AG08395 (cell line): ENCODE data around the gene ATM.
"Not testable (repeated sequence)": the region's sequence is repeated elsewhere in the genome, so short reads cannot be mapped to it uniquely, and the experiment has no call there.

Source experiments
- DNase-seq: peaks from one replicate; pipeline ENCODE4 v3.0.0; 2012; ENCODE audit warnings: mixed read lengths, low spot score

Gene ATM

DNA sequence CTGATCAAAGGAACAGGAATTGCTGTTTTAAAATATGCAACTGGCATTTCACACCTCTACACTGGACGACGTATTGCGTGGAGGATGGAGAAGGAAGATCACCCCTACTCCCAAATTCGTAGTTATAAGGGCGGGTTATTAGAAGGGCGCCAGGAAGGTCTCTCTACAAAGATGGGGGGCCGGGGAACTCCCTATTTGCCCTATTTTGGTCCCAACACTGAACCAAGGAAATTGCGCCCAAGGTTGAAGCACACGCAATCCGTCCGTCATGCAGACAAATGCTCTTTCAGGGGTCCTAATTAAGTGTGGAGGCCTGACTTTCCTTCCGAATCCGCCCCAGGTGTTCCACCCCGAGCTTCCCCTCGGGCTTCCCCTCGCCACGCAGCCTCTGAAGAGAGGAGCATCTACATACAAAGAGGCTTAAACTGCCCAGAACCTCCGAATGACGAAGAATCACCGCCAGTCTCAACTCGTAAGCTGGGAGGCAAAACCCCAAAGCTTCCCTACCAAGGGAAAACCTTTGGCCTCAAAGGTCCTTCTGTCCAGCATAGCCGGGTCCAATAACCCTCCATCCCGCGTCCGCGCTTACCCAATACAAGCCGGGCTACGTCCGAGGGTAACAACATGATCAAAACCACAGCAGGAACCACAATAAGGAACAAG is 825 bp upstream of the ATM start:
- DNase-seq: peak; percentile 7

- DNase-seq: no peak
Measured at GRCh38 chr11:108223348-108224149, 682 bp downstream of the ATM start.

GRCh38 chr11:108224366-108224765 is 1.5 kb downstream of the ATM start:
- DNase-seq: no peak

GRCh38 chr11:108224911-108225786 is 2.3 kb downstream of the ATM start:
- DNase-seq: no peak

DNA sequence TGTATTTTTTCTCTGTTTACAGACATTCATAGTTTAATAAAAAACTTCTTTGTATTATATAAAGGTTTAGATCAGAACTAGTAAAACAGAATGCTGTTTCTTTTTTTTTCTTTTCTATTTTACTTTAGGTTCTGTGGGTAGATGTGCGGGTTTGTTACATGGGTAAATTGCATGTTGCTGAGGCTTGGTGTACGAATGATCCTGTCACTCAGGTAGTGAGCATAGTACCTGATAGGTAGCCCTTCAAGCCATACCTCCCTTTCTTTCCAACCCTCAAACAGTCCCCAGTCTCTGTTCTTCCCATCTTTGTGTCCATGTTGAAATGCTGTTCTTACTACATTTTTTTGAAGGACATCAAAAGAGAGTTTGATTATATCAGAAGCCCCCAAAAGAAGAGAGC is 3.2 kb downstream of the ATM start:
- DNase-seq: no peak

DNA sequence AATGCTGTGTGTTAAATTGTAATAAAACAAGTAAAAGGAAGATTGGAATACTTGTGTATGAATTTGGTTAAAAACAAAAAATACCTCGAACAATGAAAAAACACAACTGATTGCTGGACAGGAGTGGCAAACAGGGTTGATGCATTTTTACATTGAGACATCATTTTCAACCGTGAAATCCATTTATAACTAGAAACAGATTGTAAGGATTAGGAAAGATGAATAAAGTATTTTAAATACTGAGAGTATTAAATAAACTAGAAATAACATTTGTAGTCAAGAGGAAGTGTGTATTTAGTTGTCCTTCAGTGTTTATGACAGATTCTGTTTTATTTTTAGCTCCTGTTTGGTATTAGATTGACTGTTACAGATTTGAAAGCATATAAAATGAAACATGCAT is 5.4 kb downstream of the ATM start:
- no peak for DNase-seq

- no peak for DNase-seq
Measured at GRCh38 chr11:108233277-108233945, 10.5 kb downstream of the ATM start.

- no peak for DNase-seq
Measured at GRCh38 chr11:108235192-108235591, 12.3 kb downstream of the ATM start.

DNA sequence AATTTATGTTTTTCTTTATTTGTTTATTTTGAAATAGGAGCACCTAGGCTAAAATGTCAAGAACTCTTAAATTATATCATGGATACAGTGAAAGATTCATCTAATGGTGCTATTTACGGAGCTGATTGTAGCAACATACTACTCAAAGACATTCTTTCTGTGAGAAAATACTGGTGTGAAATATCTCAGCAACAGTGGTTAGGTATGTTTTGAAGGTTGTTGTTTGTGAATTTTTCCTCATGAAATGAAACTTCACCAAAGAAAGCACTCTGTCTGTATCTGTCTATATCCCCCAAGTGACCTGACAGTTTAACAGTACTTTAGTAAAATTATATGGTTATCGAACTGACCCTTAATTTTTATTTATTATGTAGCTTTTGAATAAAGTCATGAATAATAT is 12.8 kb downstream of the ATM start:
- DNase-seq: no peak

GRCh38 chr11:108237058-108237481 is 14.2 kb downstream of the ATM start:
- no peak for DNase-seq

GRCh38 chr11:108239076-108239475 is 16.2 kb downstream of the ATM start:
- no peak for DNase-seq

DNA sequence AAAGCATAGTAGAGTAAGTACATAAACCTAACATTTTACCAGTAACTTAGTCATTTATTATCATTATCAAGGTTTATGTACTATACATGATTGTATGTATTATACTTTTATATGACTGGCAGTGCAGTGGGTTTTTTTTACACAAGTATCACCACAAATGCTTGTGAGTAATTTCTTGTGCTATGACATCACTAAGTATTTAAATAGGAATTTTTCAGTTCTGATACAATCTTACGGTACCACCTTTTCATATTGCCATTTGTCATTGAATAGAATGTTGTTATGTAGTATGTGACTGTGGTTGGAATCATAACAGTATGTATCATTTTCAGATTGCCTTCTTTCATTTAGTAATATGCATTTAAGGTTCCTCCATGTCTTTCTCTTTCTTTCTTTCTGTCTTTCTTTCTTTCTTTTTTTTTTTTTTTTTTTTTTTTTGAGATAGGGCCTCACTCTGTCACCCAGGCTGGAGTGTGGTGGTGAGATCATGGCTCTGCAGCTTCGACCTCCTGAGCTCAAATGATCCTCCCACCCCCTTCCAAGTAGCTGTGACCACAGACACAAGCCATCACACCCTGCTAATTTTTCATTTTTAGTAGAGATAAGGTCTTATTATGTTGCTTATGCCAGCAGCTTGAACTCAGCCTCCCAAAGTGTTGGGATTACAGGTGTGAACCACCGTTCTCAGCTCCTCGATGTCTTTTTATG is 18.6 kb downstream of the ATM start:
- no peak for DNase-seq

DNA sequence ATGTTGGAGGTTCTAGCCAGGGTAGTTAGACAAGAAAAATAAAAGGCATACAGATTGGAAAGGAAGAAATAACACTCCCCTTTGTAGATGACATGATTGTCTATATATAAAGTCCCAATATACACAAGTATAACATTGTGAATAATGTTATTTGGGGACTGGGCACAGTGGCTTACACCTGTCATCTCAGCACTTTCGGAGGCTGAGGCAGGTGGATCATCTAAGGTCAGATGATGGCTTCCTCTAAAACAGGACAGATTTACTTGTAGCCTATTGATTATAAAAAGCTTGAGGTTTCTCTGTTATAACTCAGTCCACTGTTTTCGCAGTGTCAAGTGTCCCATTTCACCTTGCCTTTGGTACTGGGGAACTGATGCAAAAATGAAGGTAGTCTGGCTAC is 19.6 kb downstream of the ATM start:
- no peak for DNase-seq

GRCh38 chr11:108246308-108246707 is 23.4 kb downstream of the ATM start:
- no peak for DNase-seq

GRCh38 chr11:108246885-108247284 is 24.0 kb downstream of the ATM start:
- no peak for DNase-seq

GRCh38 chr11:108253176-108253575 is 30.3 kb downstream of the ATM start:
- DNase-seq: no peak

DNA sequence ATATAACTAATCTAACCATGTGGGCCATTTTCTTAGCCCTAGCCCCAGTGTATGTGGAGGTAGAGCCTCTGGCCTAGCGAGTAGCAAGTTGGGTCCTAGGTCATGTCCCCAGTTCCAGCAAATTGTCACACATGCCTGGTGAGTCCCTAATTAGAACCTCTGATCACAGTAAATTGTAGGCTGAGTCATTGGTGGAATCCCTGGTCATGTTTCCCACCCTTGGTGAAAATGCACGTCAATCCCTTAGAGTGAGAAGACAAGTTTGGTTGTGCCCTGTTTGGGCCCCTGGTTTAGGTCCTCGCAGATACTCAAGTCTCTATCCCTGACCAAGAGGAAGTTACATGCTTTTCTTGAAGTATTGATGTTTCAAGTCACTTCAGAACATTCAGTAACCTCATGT is 46.7 kb downstream of the ATM start:
- no peak for DNase-seq

- DNase-seq: not testable (repeated sequence)
Measured at GRCh38 chr11:108276985-108277616, 54.2 kb downstream of the ATM start.

GRCh38 chr11:108278546-108278945 is 55.7 kb downstream of the ATM start:
- no peak for DNase-seq

DNA sequence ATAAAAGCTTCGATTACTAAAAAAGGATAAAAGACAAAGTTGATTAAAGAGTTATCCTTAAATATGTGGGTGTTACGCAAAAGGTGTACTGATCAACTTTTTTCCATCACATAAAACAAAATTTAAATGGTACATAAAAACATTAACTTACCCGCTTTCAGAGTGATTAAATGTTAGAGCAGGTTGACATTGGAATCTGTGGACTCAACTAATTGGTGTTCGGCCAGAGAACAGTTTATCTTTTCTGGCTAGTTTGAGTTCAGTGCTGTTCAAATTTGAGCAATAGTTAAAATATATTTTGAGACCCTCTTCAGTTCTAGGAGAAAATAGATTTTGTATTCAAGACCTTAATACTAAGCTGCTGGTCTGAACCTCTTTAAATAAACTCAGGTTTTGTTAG is 56.1 kb downstream of the ATM start:
- DNase-seq: no peak

- no peak for DNase-seq
Measured at GRCh38 chr11:108286370-108286769, 63.5 kb downstream of the ATM start.
